Memory B cell (primary cell): ENCODE results near the gene PPM1D.
"Not testable (repeated sequence)": the region's sequence is repeated elsewhere in the genome, so short reads cannot be mapped to it uniquely, and the experiment has no call there.

Experiments used
- ATAC-seq: fragments of 150-1000 bp; cut with Tn5 transposase; 2 replicates; pipeline ENCODE4 v1.10.0; 2021; ENCODE audit warnings: low read depth, mild to moderate bottlenecking, moderate library complexity
- DNase-seq, 2 donors: peaks; one replicate each; pipeline ENCODE4 v3.0.0; 2022; ENCODE audit warnings: low spot score in 2 of 2
- H3K27ac Mint-ChIP-seq: one replicate; pipeline ENCODE4 v1.8.0; 2022; ENCODE audit warnings: mild to moderate bottlenecking, moderate library complexity, mixed read lengths
- H3K27me3 Mint-ChIP-seq: one replicate; pipeline ENCODE4 v1.8.0; 2022; ENCODE audit warnings: mixed read lengths
- H3K36me3 Mint-ChIP-seq: one replicate; pipeline ENCODE4 v1.8.0; 2022; ENCODE audit warnings: mild to moderate bottlenecking, mixed read lengths
- H3K4me1 Mint-ChIP-seq: one replicate; pipeline ENCODE4 v1.8.0; 2022; ENCODE audit warnings: mixed read lengths
- H3K4me3 Mint-ChIP-seq: one replicate; pipeline ENCODE4 v1.8.0; 2022; ENCODE audit warnings: mild to moderate bottlenecking, moderate library complexity, mixed read lengths
- H3K9me3 Mint-ChIP-seq: one replicate; pipeline ENCODE4 v1.8.0; 2022; ENCODE audit warnings: mixed read lengths

PPM1D gene

GRCh38 chr17:60601447-60602384 is 1.7 kb downstream of the PPM1D start:
- DNase-seq (peak; percentile 22 to 27), ATAC-seq (no peak)
- Mint-ChIP-seq H3K36me3 (no peaks in the 10 kb centered on the region), H3K27ac (peak overlapping the region; percentile 97), H3K4me3 (peak overlapping the region; percentile 98), H3K27me3 (no peaks in the 10 kb centered on the region), H3K9me3 (no peaks in the 10 kb centered on the region), H3K4me1 (peaks cover 34% of the 10 kb centered on the region)

- no peaks in the 10 kb centered on the region for H3K36me3 Mint-ChIP-seq
- DNase-seq = no peak
- no peaks in the 10 kb centered on the region for H3K27me3 Mint-ChIP-seq
- peaks cover 34% of the 10 kb centered on the region for H3K4me1 Mint-ChIP-seq
- no peak overlapping the region for H3K4me3 Mint-ChIP-seq
- no peaks in the 10 kb centered on the region for H3K9me3 Mint-ChIP-seq
- no peak for ATAC-seq
- no peak overlapping the region for H3K27ac Mint-ChIP-seq
These were observed 2.4 kb downstream of the PPM1D start for GRCh38 chr17:60602385-60602742.

- Mint-ChIP-seq H3K36me3 (no peaks in the 10 kb centered on the region), H3K27ac (no peak overlapping the region), H3K9me3 (no peaks in the 10 kb centered on the region), H3K4me3 (peak overlapping the region; percentile 58), H3K27me3 (no peaks in the 10 kb centered on the region), H3K4me1 (peaks cover 36% of the 10 kb centered on the region)
- DNase-seq (no peak), ATAC-seq (no peak)
These were observed 2.9 kb downstream of the PPM1D start for GRCh38 chr17:60602871-60603270.

- H3K4me1 Mint-ChIP-seq = peaks cover 30% of the 10 kb centered on the region
- not testable (repeated sequence) for DNase-seq, ATAC-seq, H3K9me3 Mint-ChIP-seq, H3K27ac Mint-ChIP-seq, H3K4me3 Mint-ChIP-seq, H3K27me3 Mint-ChIP-seq, H3K36me3 Mint-ChIP-seq
These were observed 3.5 kb downstream of the PPM1D start for GRCh38 chr17:60603477-60603876.

DNA sequence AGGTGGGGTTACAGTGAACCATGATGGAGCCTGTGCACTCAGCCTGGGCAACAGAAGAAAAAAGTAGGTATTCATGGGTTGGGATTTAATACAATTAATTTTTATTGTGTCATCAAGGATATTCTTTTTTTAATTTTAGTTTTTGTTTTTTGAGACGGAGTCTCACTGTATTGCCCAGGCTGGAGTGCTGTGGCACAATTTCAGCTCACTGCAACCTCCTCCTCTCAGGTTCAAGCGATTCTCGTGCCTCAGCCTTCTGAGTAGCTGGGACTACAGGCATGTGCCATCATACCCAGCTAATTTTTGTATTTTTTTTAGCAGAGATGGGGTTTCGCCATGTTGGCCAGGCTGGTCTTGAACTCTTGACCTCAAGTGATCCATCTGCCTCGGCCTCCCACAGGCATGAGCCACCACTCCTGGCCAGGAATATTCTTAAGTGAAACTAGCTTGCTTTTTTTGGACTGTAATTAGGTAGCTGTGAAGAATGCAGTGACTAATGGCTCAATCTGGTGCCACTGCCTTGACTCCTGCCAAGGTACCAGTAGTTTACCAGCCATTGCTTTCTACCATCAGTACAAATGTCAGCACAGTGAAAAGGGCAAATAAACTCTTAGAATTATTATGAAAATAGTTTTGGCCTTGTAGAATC is 4.8 kb downstream of the PPM1D start:
- no peak overlapping the region for H3K4me3 Mint-ChIP-seq
- DNase-seq = no peak
- no peaks in the 10 kb centered on the region for H3K27me3 Mint-ChIP-seq
- H3K36me3 Mint-ChIP-seq = no peaks in the 10 kb centered on the region
- H3K9me3 Mint-ChIP-seq = no peaks in the 10 kb centered on the region
- no peak overlapping the region for H3K27ac Mint-ChIP-seq
- peaks cover 24% of the 10 kb centered on the region for H3K4me1 Mint-ChIP-seq
- ATAC-seq = no peak

DNA sequence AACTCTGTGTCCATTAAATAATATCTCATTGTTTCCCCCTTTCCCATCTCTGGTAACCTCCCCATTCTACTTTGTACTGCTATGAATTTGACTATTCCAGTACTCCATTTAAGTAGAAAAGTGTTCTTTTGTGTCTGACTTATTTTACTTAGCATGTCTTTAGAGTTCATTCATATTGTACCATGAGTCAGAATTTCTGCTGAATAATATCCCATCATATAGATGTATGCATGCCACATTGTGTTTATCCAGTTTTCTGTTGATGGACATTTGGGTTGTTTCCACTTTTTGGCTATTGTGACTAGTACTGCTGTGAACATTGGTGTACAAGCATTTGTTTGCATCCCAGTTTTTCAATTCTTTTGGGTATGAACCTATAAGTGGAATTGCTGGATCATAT is 6.0 kb downstream of the PPM1D start:
- Mint-ChIP-seq H3K4me1 (peaks cover 26% of the 10 kb centered on the region), H3K27ac (no peak overlapping the region), H3K4me3 (no peak overlapping the region), H3K9me3 (no peaks in the 10 kb centered on the region), H3K36me3 (no peaks in the 10 kb centered on the region), H3K27me3 (no peaks in the 10 kb centered on the region)
- ATAC-seq (no peak), DNase-seq (no peak)

DNA sequence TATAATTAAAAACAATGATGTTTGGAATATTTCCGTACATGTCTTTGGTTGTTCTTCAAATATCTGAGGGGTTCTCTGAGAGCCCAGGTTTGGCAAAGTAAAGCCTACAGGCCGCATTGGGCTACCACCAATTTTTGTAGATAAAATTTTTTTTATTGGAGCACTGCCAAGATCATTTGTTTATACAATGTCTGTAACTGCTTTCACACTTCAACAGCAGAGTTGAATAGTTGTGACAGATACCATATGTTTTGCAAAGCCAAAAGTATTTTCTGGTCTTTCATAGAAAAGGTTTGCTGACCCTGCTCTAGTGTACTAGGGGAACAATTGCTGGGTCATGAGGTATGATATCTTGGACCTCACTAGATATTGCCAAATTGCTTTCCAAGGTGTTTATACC is 10.5 kb downstream of the PPM1D start:
- H3K9me3 Mint-ChIP-seq = no peaks in the 10 kb centered on the region
- DNase-seq (no peak), ATAC-seq (no peak)
- H3K27me3 Mint-ChIP-seq = no peaks in the 10 kb centered on the region
- H3K4me3 Mint-ChIP-seq = no peak overlapping the region
- H3K36me3 Mint-ChIP-seq = no peaks in the 10 kb centered on the region
- peaks cover 15% of the 10 kb centered on the region for H3K4me1 Mint-ChIP-seq
- no peak overlapping the region for H3K27ac Mint-ChIP-seq

GRCh38 chr17:60611321-60611720 is 11.3 kb downstream of the PPM1D start:
- not testable (repeated sequence) for ATAC-seq, H3K36me3 Mint-ChIP-seq, H3K27ac Mint-ChIP-seq, DNase-seq, H3K9me3 Mint-ChIP-seq, H3K4me3 Mint-ChIP-seq, H3K27me3 Mint-ChIP-seq
- peaks cover 11% of the 10 kb centered on the region for H3K4me1 Mint-ChIP-seq

DNA sequence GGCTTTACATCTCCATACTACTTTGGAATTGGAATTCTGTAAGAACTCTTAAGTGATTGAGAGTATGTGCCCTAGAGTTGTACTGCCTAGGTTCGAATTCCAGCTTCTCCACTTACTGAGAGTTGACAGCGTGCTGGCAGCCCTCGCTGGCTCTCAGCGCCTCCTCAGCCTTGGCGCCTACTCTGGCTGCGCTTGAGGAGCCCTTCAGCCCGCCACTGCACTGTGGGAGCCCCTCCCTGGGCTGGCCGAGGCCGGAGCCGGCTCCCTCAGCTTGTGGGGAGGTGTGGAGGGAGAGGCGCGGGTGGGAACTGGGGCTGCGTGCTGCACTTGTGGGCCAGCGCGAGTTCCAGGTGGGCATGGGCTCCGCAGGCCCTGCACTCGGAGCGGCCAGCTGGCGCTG is 13.3 kb downstream of the PPM1D start:
- Mint-ChIP-seq H3K4me1 (peaks cover 13% of the 10 kb centered on the region), H3K9me3 (no peaks in the 10 kb centered on the region), H3K27ac (no peak overlapping the region), H3K27me3 (no peaks in the 10 kb centered on the region), H3K4me3 (no peak overlapping the region), H3K36me3 (peaks cover 3% of the 10 kb centered on the region)
- no peak for ATAC-seq
- DNase-seq = no peak

DNA sequence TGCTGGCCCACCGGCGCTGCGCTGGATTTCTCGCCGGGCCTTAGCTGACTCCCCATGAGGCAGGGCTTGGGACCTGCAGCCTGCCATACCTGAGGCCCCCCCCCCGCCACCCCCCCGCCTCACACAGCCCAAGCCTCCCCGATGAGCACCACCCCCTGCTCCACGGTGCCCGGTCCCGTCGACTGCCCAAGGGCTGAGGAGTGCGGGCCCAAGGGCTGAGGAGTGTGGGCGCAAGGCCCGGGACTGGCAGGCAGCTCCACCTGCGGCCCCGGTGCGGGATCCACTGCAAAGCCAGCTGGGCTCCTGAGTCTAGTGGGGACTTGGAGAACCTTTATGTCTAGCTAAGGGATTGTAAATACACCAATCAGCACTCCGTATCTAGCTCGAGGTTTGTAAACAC is 13.8 kb downstream of the PPM1D start:
- H3K36me3 Mint-ChIP-seq, H3K27me3 Mint-ChIP-seq: not testable (repeated sequence)

DNA sequence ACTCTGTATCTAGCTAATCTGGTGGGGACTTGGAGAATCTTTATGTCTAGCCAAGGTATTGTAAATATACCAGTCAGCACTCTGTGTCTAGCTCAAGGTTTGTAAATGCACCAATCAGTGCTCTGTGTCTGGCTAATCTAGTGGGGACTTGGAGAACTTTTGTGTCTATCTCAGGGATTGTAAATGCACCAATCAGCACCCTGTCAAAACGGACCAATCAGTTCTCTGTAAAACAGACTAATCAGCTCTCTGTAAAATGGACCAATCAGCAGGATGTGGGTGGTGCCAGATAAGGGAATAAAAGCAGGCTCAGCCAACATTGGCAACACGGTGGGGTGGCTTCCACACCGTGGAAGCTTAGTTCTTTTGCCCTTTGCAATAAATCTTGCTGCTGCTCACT is 14.3 kb downstream of the PPM1D start:
- H3K4me3 Mint-ChIP-seq, DNase-seq, H3K9me3 Mint-ChIP-seq, ATAC-seq, H3K27ac Mint-ChIP-seq, H3K27me3 Mint-ChIP-seq, H3K36me3 Mint-ChIP-seq: not testable (repeated sequence)
- H3K4me1 Mint-ChIP-seq = peaks cover 17% of the 10 kb centered on the region

More for the DNA sequence above, 13.8 kb downstream of the PPM1D start:
- H3K4me1 Mint-ChIP-seq = peaks cover 13% of the 10 kb centered on the region
- H3K27ac Mint-ChIP-seq, H3K4me3 Mint-ChIP-seq, H3K9me3 Mint-ChIP-seq, ATAC-seq, DNase-seq: not testable (repeated sequence)

DNA sequence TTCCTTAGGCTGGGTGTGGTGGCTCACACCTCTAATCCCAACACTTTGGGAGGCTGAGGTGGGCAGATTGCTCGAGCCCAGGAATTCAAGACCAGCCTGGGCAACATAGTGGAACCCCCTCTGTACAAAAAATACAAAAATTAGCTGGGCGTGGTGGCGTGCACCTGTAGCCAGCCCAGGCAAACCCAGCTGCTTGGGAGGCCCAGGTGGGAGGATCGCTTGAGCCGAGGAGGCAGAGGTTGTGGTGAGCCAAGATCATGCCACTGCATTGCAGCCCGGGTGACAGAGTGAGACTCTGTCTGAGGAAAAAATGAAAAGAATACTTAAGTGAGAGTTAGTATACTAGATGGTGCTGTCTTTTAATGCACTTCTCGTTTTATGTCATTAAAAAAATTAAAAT is 15.1 kb downstream of the PPM1D start:
- ATAC-seq (no peak), DNase-seq (no peak)
- Mint-ChIP-seq H3K4me3 (no peak overlapping the region), H3K9me3 (no peaks in the 10 kb centered on the region), H3K36me3 (peaks cover 3% of the 10 kb centered on the region), H3K4me1 (peaks cover 21% of the 10 kb centered on the region), H3K27me3 (no peaks in the 10 kb centered on the region), H3K27ac (no peak overlapping the region)

DNA sequence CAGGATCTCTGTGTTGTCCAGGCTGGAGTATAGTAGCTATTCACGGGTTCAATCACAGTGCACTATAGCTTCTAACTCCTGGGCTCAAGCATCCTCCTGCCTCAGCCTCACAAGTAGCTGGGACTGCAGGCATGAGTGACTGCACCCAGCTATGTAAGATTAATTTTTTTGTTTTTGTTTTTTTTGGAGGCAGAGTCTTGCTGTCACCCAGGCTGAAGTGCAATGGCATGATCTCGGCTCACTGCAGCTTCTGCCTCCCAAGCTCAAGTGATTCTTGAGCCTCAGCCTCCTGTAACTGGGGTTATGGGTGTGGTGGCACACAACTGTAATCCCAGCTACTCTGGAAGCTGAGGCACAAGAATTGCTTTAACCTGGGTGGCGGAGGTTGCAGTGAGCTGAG is 15.8 kb downstream of the PPM1D start:
- ATAC-seq = no peak
- H3K4me1 Mint-ChIP-seq = peaks cover 19% of the 10 kb centered on the region
- no peak overlapping the region for H3K27ac Mint-ChIP-seq

GRCh38 chr17:60618080-60618479 is 18.1 kb downstream of the PPM1D start:
- peaks cover 17% of the 10 kb centered on the region for H3K4me1 Mint-ChIP-seq
- no peak for ATAC-seq
- DNase-seq = no peak
- H3K36me3 Mint-ChIP-seq = peaks cover 3% of the 10 kb centered on the region
- no peak overlapping the region for H3K4me3 Mint-ChIP-seq
- no peak overlapping the region for H3K27ac Mint-ChIP-seq
- H3K27me3 Mint-ChIP-seq = no peaks in the 10 kb centered on the region
- H3K9me3 Mint-ChIP-seq = no peaks in the 10 kb centered on the region

More for the DNA sequence above, 15.8 kb downstream of the PPM1D start:
- Mint-ChIP-seq H3K9me3 (no peaks in the 10 kb centered on the region), H3K27me3 (no peaks in the 10 kb centered on the region), H3K36me3 (peaks cover 3% of the 10 kb centered on the region), H3K4me3 (no peak overlapping the region)
- DNase-seq = no peak
